A673 (cell line): ENCODE data around the gene CETN2. TPM values are rescaled to one million over a fixed set of nuclear protein-coding genes. Genes with fewer than 3 reads are reported as not detected.

Experiments
- BruUV-seq: library from RNA; stranded (reverse); fragments of 400-500 nt; replicated peaks from 2 replicates; lab custom pipeline; 2021; lab: Mats Ljungman, UMichigan
- CTCF ChIA-PET: fragments of 300-600 bp; sonication (Branson Sonifier 250); formaldehyde crosslinking; loops from one replicate; lab custom pipeline; 2022; ENCODE audit warnings: antibody characterized with exemption; lab: Charles Lee
- POLR2A ChIA-PET: fragments of 300-600 bp; sonication (Branson Sonifier 250); formaldehyde crosslinking; loops from one replicate; lab custom pipeline; 2022; ENCODE audit warnings: antibody characterized with exemption; ENCODE audit not compliant: low non-redundant PET; lab: Charles Lee
- DNase-seq: peaks from one replicate; pipeline ENCODE4 v3.0.0-alpha.2; 2015; ENCODE audit warnings: low spot score
- H3K27ac ChIP-seq: fragments of 200-600 bp; sonication (generic); 2 replicates; pipeline ENCODE4 v1.5.1; 2016; ENCODE audit warnings: mixed run types, low read depth, mild to moderate bottlenecking, mixed read lengths, antibody characterized with exemption, low read length; ENCODE audit not compliant: poor library complexity, severe bottlenecking
- H3K27me3 ChIP-seq: fragments of 200-600 bp; sonication (generic); replicated peaks from 2 replicates; pipeline ENCODE4 v1.6.1; 2017; ENCODE audit warnings: mixed run types, low read depth, mild to moderate bottlenecking, mixed read lengths, antibody characterized with exemption, low read length; ENCODE audit not compliant: insufficient read depth, poor library complexity
- H3K36me3 ChIP-seq: fragments of 200-600 bp; sonication (generic); 2 replicates; pipeline ENCODE4 v1.6.1; 2016; ENCODE audit warnings: mixed run types, mild to moderate bottlenecking, mixed read lengths, antibody characterized with exemption, low read length; ENCODE audit not compliant: insufficient read depth, poor library complexity, severe bottlenecking
- H3K4me1 ChIP-seq: fragments of 200-600 bp; sonication (generic); 2 replicates; pipeline ENCODE4 v1.6.1; 2017; ENCODE audit warnings: mixed run types, mild to moderate bottlenecking, mixed read lengths, antibody characterized with exemption, low read length; ENCODE audit not compliant: insufficient read depth, poor library complexity, severe bottlenecking
- H3K4me3 ChIP-seq: fragments of 200-600 bp; sonication (generic); 2 replicates; pipeline ENCODE4 v1.5.1; 2016; ENCODE audit warnings: low read depth, mixed run types, mild to moderate bottlenecking, mixed read lengths, low read length; ENCODE audit not compliant: poor library complexity, severe bottlenecking
- H3K9me3 ChIP-seq: fragments of 200-600 bp; sonication (generic); 2 replicates; pipeline ENCODE4 v1.6.1; 2016; ENCODE audit warnings: mixed run types, low read depth, mild to moderate bottlenecking, mixed read lengths, antibody characterized with exemption, low read length; ENCODE audit not compliant: poor library complexity, severe bottlenecking
- EZH2 ChIP-seq: fragments of 200-600 bp; sonication (generic); IDR thresholded peaks from 2 replicates; pipeline ENCODE4 v1.6.1; 2017; ENCODE audit warnings: borderline replicate concordance, low read depth, mild to moderate bottlenecking, mixed read lengths, antibody characterized with exemption, low read length; ENCODE audit not compliant: poor library complexity, severe bottlenecking
- intact Hi-C: fragments of 100-400 bp; cut with micrococcal nuclease; formaldehyde crosslinking; loops from one replicate; pipeline ENCODE4 v1.10.0; 2022; ENCODE audit not compliant: unreplicated experiment
- total RNA-seq: library from RNA; stranded (reverse); gene quantifications from 2 replicates; pipeline ENCODE4 v1.2.3, GENCODE V29; 2021
- TF ChIP-seq, protein P1 (sequence below): fragments of 300-800, 200-600 bp; sonication (generic); conservative IDR thresholded peaks from 2 replicates; pipeline ENCODE4 v1.5.1; 2017; ENCODE audit warnings: low read depth, mild to moderate bottlenecking, antibody characterized with exemption, low read length, moderate library complexity, mixed read lengths

The CETN2 gene
- total RNA-seq, 1 experiment from 2014 or later: 36.1 TPM

DNA sequence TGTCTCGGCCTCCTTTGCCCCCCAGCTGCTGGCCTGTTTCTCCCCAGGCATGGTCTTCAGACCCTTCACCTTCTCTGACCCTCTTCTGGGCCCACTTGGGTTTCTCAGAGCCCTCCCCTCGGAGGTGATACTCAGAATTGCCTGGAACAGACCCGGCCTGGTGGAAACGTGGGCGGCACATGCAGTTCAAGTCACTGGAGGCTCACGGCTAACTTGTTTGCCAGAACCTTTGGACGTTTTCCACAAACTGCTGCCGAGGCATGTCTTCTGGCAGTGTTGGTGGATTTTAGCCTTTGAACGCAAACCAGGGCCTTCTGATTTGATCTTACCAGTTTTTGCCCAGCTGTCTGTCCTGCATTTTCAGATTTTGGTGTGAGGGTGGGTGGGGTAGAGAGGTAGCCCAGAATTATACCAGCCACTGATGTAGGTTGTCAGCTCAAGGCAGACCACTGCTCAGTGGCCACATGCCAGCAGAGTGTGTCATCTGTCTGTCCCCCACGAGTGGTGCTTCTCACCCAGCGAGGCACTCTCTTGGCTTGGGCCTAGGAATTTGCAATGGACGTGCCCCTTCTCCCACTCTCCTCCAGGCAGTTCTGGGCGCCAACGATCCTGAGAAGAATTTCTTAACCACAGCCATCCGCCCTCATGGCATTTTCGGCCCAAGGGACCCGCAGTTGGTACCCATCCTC is 34.8 kb upstream of the CETN2 start:
- Histone ChIP-seq H3K27ac (no peak overlapping the region), H3K9me3 (no peaks in the 10 kb centered on the region), H3K27me3 (no peaks in the 10 kb centered on the region), H3K4me3 (no peak overlapping the region), H3K36me3 (peaks cover 31% of the 10 kb centered on the region), H3K4me1 (no peaks in the 10 kb centered on the region)
- ChIA-PET CTCF (no interaction called here), POLR2A (no interaction called here)
- no TSS peak for BruUV-seq
- no peak for TF ChIP-seq EZH2
- TF ChIP-seq, protein P1, sequence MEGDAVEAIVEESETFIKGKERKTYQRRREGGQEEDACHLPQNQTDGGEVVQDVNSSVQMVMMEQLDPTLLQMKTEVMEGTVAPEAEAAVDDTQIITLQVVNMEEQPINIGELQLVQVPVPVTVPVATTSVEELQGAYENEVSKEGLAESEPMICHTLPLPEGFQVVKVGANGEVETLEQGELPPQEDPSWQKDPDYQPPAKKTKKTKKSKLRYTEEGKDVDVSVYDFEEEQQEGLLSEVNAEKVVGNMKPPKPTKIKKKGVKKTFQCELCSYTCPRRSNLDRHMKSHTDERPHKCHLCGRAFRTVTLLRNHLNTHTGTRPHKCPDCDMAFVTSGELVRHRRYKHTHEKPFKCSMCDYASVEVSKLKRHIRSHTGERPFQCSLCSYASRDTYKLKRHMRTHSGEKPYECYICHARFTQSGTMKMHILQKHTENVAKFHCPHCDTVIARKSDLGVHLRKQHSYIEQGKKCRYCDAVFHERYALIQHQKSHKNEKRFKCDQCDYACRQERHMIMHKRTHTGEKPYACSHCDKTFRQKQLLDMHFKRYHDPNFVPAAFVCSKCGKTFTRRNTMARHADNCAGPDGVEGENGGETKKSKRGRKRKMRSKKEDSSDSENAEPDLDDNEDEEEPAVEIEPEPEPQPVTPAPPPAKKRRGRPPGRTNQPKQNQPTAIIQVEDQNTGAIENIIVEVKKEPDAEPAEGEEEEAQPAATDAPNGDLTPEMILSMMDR: no peak
- intact Hi-C loops: no loop called here
- DNase-seq: no peak

DNA sequence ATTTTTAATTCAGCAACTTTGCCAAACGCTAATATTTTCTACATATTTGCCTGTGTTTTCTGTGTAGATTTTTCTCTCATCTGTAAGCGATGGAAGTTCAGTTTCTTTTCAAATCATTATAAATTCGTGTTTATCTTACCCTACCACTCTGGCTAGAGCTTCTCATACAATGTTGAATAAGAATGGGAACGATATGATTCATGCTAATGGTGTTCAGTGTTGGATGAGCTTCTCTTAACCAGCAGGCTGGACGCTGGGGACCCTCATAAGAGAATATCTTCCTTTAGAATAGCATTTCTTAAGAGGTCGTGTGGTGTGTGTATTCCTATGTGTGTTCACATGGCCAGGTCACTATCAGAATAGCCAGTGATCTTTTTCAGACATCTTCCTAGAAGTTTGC is 31.3 kb upstream of the CETN2 start:
- BruUV-seq: no TSS peak
- DNase-seq: no peak
- POLR2A ChIA-PET: no interaction called here

DNA sequence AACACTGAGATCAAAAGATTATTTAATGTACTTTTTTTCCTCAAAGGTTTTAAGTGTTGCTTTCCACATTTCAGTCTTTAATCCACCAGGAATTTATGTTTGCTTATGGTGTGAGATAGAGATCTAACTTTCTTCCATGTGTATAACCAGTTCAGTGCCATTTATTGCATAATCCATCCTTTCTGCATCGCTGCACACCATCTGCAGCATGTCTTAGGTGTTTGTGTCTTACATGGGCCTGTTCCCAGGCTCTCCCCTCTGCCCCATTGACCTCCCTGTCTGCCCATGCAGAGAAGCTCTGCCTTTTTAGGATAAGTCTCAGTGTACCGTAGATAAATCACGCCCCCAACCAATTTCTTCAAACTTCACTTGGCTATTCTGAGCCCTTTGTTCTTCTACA is 30.6 kb upstream of the CETN2 start:
- Histone ChIP-seq H3K4me3 (no peak overlapping the region), H3K27ac (no peak overlapping the region), H3K9me3 (no peaks in the 10 kb centered on the region), H3K36me3 (peaks cover 31% of the 10 kb centered on the region), H3K4me1 (no peaks in the 10 kb centered on the region), H3K27me3 (no peaks in the 10 kb centered on the region)
- DNase-seq: no peak
- POLR2A ChIA-PET: no interaction called here
- intact Hi-C loops: no loop called here
- CTCF ChIA-PET: no interaction called here
- TF ChIP-seq, protein P1: no peak
- TF ChIP-seq EZH2: no peak
- BruUV-seq: no TSS peak

More for the DNA sequence above, 31.3 kb upstream of the CETN2 start:
- Histone ChIP-seq H3K4me3 (no peak overlapping the region), H3K4me1 (no peaks in the 10 kb centered on the region), H3K27me3 (no peaks in the 10 kb centered on the region), H3K27ac (no peak overlapping the region), H3K9me3 (no peaks in the 10 kb centered on the region), H3K36me3 (peaks cover 34% of the 10 kb centered on the region)
- intact Hi-C loops: no loop called here
- TF ChIP-seq, protein P1: no peak
- no peak for TF ChIP-seq EZH2
- CTCF ChIA-PET: no interaction called here
